CD14-positive monocyte (primary cell): ENCODE measurements around the gene FCRL5. TPM values are rescaled to one million over a fixed set of nuclear protein-coding genes. Genes with fewer than 3 reads are reported as not detected.

Source experiments
- DNase-seq, 3 donors: peaks; one replicate each; pipeline ENCODE4 v3.0.0-alpha.2; 2011 to 2022
- H2AFZ ChIP-seq: 2 replicates; pipeline ENCODE4 v1.6.0; 2012; ENCODE audit warnings: mild to moderate bottlenecking, low read depth, low read length, inconsistent platforms; ENCODE audit not compliant: insufficient read depth, poor library complexity, severe bottlenecking
- H3K27ac ChIP-seq, 2 donors: 1 replicate in 1 of 2; 2 replicates in 1 of 2; pipeline ENCODE4 v1.5.1; 2012 to 2013; ENCODE audit warnings: low read length in 2 of 2, control low read depth in 1 of 2, inconsistent platforms in 1 of 2, low read depth in 1 of 2, mild to moderate bottlenecking in 1 of 2
- H3K27me3 ChIP-seq, 2 donors: one replicate each; pipeline versions ENCODE4 v1.6.0 to v1.6.1; 2011 to 2013; ENCODE audit warnings: low read length in 2 of 2; ENCODE audit not compliant: control insufficient read depth in 2 of 2, insufficient read depth in 2 of 2
- H3K36me3 ChIP-seq, 2 donors: replicated peaks in 1 of 2; 1 replicate in 1 of 2; 2 replicates in 1 of 2; pipeline versions ENCODE4 v1.5.1 to v1.6.1; 2012 to 2013; ENCODE audit warnings: low read length in 2 of 2, control low read depth in 1 of 2, inconsistent platforms in 1 of 2, mild to moderate bottlenecking in 1 of 2; ENCODE audit not compliant: insufficient read depth in 2 of 2, control insufficient read depth in 1 of 2
- H3K4me1 ChIP-seq, 2 donors: 1 replicate in 1 of 2; 2 replicates in 1 of 2; pipeline versions ENCODE4 v1.5.1 to v1.6.1; 2012 to 2013; ENCODE audit warnings: low read length in 2 of 2, control low read depth in 1 of 2, inconsistent platforms in 1 of 2, mild to moderate bottlenecking in 1 of 2, moderate library complexity in 1 of 2; ENCODE audit not compliant: insufficient read depth in 2 of 2, control insufficient read depth in 1 of 2
- H3K4me2 ChIP-seq: replicated peaks from 2 replicates; pipeline ENCODE3; 2012; ENCODE audit warnings: low read length, moderate library complexity, mild to moderate bottlenecking; ENCODE audit not compliant: poor library complexity, severe bottlenecking; ENCODE audit errors: extremely low read depth
- H3K4me3 ChIP-seq, 3 experiments: fragments of 200-600 bp in 1 of 3; sonication (generic) in 1 of 3; replicated peaks in 1 of 3; 1 replicate in 2 of 3; 2 replicates in 1 of 3; pipeline ENCODE4 v1.5.1; 2011 to 2013; ENCODE audit warnings: low read length in 3 of 3, mild to moderate bottlenecking in 3 of 3, control low read depth in 2 of 3, low read depth in 2 of 3, inconsistent platforms in 1 of 3, moderate library complexity in 1 of 3
- H3K79me2 ChIP-seq: 2 replicates; pipeline ENCODE4 v1.6.0; 2012; ENCODE audit warnings: mild to moderate bottlenecking, control low read depth, inconsistent platforms, low read length, moderate library complexity; ENCODE audit not compliant: insufficient read depth
- H3K9ac ChIP-seq: 2 replicates; pipeline ENCODE4 v1.6.0; 2017; ENCODE audit warnings: low read length, mild to moderate bottlenecking; ENCODE audit not compliant: insufficient read depth, poor library complexity, severe bottlenecking
- H3K9me3 ChIP-seq, 2 donors: replicated peaks in 1 of 2; 1 replicate in 1 of 2; 2 replicates in 1 of 2; pipeline versions ENCODE4 v1.5.1 to v1.6.1; 2012 to 2013; ENCODE audit warnings: low read length in 2 of 2, control low read depth in 1 of 2; ENCODE audit not compliant: control insufficient read depth in 1 of 2, insufficient read depth in 1 of 2
- H4K20me1 ChIP-seq: 2 replicates; pipeline ENCODE4 v1.6.0; 2012; ENCODE audit warnings: mild to moderate bottlenecking, low read length, control low read depth, moderate library complexity; ENCODE audit not compliant: insufficient read depth
- H3K27ac Mint-ChIP-seq, 7 donors: one replicate each; pipeline ENCODE4 v1.8.0; 2020; ENCODE audit warnings: mild to moderate bottlenecking in 7 of 7, mixed read lengths in 7 of 7, moderate library complexity in 6 of 7, inconsistent platforms in 2 of 7
- H3K27me3 Mint-ChIP-seq, 3 donors: one replicate each; pipeline ENCODE4 v1.8.0; 2021 to 2022; ENCODE audit warnings: low read depth in 3 of 3, mild to moderate bottlenecking in 3 of 3, mixed read lengths in 3 of 3, moderate library complexity in 3 of 3, inconsistent platforms in 1 of 3
- H3K36me3 Mint-ChIP-seq, 2 donors: one replicate each; pipeline ENCODE4 v1.8.0; 2020; ENCODE audit warnings: mixed read lengths in 2 of 2, inconsistent platforms in 1 of 2, mild to moderate bottlenecking in 1 of 2
- H3K4me1 Mint-ChIP-seq: one replicate; pipeline ENCODE4 v1.8.0; 2020; ENCODE audit warnings: mild to moderate bottlenecking, mixed read lengths
- H3K4me3 Mint-ChIP-seq, 2 donors: one replicate each; pipeline ENCODE4 v1.8.0; 2020; ENCODE audit warnings: mild to moderate bottlenecking in 2 of 2, mixed read lengths in 2 of 2, moderate library complexity in 1 of 2
- H3K9me3 Mint-ChIP-seq, 7 donors: one replicate each; pipeline ENCODE4 v1.8.0; 2020 to 2022; ENCODE audit warnings: mixed read lengths in 7 of 7, mild to moderate bottlenecking in 6 of 7, moderate library complexity in 6 of 7, inconsistent platforms in 2 of 7
- WGBS: methylation state at CpG from one replicate; pipeline ENCODE4 v1.1.5; 2013; ENCODE audit warnings: missing lambda C conversion rate; ENCODE audit not compliant: insufficient coverage; 5-methylcytosine and 5-hydroxymethylcytosine counted together
- intact Hi-C, 2 donors: fragments of 100-400 bp; cut with micrococcal nuclease; formaldehyde crosslinking; loops; one replicate each; pipeline versions ENCODE4 v1.15.0 to v1.15.1; 2023
- polyA plus RNA-seq, 3 donors: library from polyadenylated mRNA; depleted of rRNA in 1 of 3; unstranded in 2 of 3; stranded (reverse) in 1 of 3; fragments of 300-500 nt in 2 of 3; fragments of >200 nt in 1 of 3; fragmentation: Illumina TruSeq in 2 of 3; gene quantifications; 1 replicate in 2 of 3; 2 replicates in 1 of 3; pipeline ENCODE4 v1.2.3, GENCODE V29; 2012 to 2021
- TF ChIP-seq, protein P1 (sequence below): fragments of 200-600 bp; IDR thresholded peaks from one replicate; pipeline ENCODE4 v1.8.0; 2022; ENCODE audit warnings: antibody characterized with exemption, mild to moderate bottlenecking

FCRL5 gene
- polyA plus RNA-seq, 3 donors, result 0.06 to 0.25 TPM; not detected in 1

DNA sequence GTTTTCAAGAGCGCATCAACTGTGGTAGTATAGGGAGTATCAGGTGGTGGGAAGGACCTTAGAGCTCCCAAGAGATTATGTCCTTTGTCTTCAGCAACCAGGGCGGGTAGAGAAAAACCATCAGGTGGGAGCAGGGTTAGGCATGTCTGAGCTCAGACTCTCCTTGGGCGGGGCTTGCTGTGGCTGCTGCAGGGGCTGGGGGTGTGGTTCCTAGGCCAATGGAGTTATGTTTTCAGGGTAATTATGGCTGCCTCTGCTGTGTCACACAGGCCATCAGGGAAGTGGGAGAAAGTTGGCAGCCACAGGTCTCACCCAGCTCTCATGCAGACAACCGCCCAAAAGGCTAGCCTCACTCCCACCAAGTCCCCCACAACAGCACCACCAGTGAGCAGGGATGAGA lies 74.9 kb downstream of the FCRL5 start:
- no peak overlapping the region for H3K27ac Mint-ChIP-seq
- H3K36me3 Mint-ChIP-seq, result peaks cover 0 to 7% of the 10 kb centered on the region in 2 donors
- H4K20me1 ChIP-seq, result no peaks in the 10 kb centered on the region
- H3K27me3 Mint-ChIP-seq, result peaks cover 1 to 4% (median 3%) of the 10 kb centered on the region in 3 donors
- peaks cover 30 to 47% (median 40%) of the 10 kb centered on the region in 7 donors for H3K9me3 Mint-ChIP-seq
- no peak overlapping the region for H3K27ac ChIP-seq
- no peaks in the 10 kb centered on the region for H3K36me3 ChIP-seq
- peaks cover 11 to 25% of the 10 kb centered on the region in 2 donors for H3K9me3 ChIP-seq
- DNase-seq, result no peak
- no peaks in the 10 kb centered on the region for H3K4me1 ChIP-seq
- H3K4me3 Mint-ChIP-seq, result no peak overlapping the region
- H3K4me1 Mint-ChIP-seq, result peaks cover under 1% of the 10 kb centered on the region
- WGBS, result 98% methylated on average over 4 of the region's 4 CpGs
- no peaks in the 10 kb centered on the region for H3K27me3 ChIP-seq
- no peaks in the 10 kb centered on the region for H3K79me2 ChIP-seq
- TF ChIP-seq, protein P1, sequence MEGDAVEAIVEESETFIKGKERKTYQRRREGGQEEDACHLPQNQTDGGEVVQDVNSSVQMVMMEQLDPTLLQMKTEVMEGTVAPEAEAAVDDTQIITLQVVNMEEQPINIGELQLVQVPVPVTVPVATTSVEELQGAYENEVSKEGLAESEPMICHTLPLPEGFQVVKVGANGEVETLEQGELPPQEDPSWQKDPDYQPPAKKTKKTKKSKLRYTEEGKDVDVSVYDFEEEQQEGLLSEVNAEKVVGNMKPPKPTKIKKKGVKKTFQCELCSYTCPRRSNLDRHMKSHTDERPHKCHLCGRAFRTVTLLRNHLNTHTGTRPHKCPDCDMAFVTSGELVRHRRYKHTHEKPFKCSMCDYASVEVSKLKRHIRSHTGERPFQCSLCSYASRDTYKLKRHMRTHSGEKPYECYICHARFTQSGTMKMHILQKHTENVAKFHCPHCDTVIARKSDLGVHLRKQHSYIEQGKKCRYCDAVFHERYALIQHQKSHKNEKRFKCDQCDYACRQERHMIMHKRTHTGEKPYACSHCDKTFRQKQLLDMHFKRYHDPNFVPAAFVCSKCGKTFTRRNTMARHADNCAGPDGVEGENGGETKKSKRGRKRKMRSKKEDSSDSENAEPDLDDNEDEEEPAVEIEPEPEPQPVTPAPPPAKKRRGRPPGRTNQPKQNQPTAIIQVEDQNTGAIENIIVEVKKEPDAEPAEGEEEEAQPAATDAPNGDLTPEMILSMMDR, result no peak
- H3K4me2 ChIP-seq, result no peak overlapping the region
- H2AFZ ChIP-seq, result no peak overlapping the region
- no peak overlapping the region for H3K9ac ChIP-seq
- no peak overlapping the region for H3K4me3 ChIP-seq
- intact Hi-C loops, result no loop called here

DNA sequence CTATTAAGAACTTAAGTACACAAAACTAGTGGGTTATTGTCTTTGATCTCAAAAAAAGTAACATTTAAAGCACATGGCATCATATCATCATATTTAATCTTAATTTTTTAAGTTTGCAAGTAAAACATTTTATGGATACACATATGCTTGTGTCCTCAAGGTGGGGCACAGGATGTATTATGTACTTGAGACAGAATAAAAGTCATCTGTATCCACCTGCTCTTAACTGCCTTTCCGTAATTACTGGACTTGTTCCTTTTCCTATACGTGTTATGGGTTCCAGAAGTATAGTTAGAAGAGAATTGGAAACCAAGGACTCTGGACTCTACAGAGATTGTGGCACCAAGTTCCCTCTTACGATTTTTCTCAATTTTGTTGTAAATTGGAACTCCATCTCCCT lies 79.4 kb downstream of the FCRL5 start:
- Histone ChIP-seq H3K4me3 (no peak overlapping the region), H4K20me1 (no peaks in the 10 kb centered on the region), H3K9me3 (peaks cover 0 to 12% of the 10 kb centered on the region in 2 donors), H3K79me2 (no peaks in the 10 kb centered on the region), H3K27me3 (no peaks in the 10 kb centered on the region), H2AFZ (no peak overlapping the region), H3K27ac (no peak overlapping the region), H3K4me2 (no peak overlapping the region), H3K36me3 (no peaks in the 10 kb centered on the region), H3K9ac (no peak overlapping the region), H3K4me1 (peaks cover 13 to 15% of the 10 kb centered on the region in 2 donors)
- Mint-ChIP-seq H3K36me3 (no peaks in the 10 kb centered on the region), H3K4me1 (peaks cover 22% of the 10 kb centered on the region), H3K27ac (no peak overlapping the region), H3K27me3 (peaks cover 2 to 3% (median 3%) of the 10 kb centered on the region in 3 donors), H3K9me3 (peaks cover 13 to 25% (median 22%) of the 10 kb centered on the region in 7 donors), H3K4me3 (no peak overlapping the region)
- WGBS, result no CpG with 5 or more reads among the region's 3 CpGs
- no peak for DNase-seq
- TF ChIP-seq, protein P1, result no peak
- intact Hi-C loops, result no loop called here
